ENCODE measurements around the gene CXCL3. TPM values are rescaled to one million over a fixed set of nuclear protein-coding genes. Genes with fewer than 3 reads are reported as not detected.
A peak's percentile ranks its signal among the peaks of the same experiment; 100 is the strongest.

CXCL3 gene
- total RNA-seq, 1 experiment from 2014 or later = 5.5 TPM

- DNase-seq (ENCODE audit: low read depth) = no peak
These were observed 17.0 kb upstream of the CXCL3 start for GRCh38 chr4:74055498-74055897.

GRCh38 chr4:74055096-74055495 lies 16.6 kb upstream of the CXCL3 start:
- no peak for DNase-seq (ENCODE audit: low read depth)

- DNase-seq (ENCODE audit: low read depth) = no peak
These were observed 16.1 kb upstream of the CXCL3 start for GRCh38 chr4:74054483-74055047.

- DNase-seq (ENCODE audit: low read depth) = no peak
These were observed 8.7 kb upstream of the CXCL3 start for GRCh38 chr4:74047152-74047551.

- DNase-seq (ENCODE audit: low read depth) = no peak
These were observed 7.3 kb upstream of the CXCL3 start for GRCh38 chr4:74045772-74046171.

- no peak for DNase-seq (ENCODE audit: low read depth)
These were observed 6.8 kb upstream of the CXCL3 start for GRCh38 chr4:74045247-74045646.

- DNase-seq (ENCODE audit: low read depth) = peak; percentile 54
These were observed 6.2 kb upstream of the CXCL3 start for GRCh38 chr4:74044677-74045076.

- DNase-seq (ENCODE audit: low read depth) = no peak
These were observed 4.2 kb upstream of the CXCL3 start for GRCh38 chr4:74042681-74043080.

GRCh38 chr4:74041418-74041817 lies 2.9 kb upstream of the CXCL3 start:
- no peak for DNase-seq (ENCODE audit: low read depth)

GRCh38 chr4:74039315-74039763 lies 850 bp upstream of the CXCL3 start:
- peak; percentile 18 for DNase-seq (ENCODE audit: low read depth)

GRCh38 chr4:74038086-74038424 lies 434 bp downstream of the CXCL3 start:
- no peak for DNase-seq (ENCODE audit: low read depth)

GRCh38 chr4:74037076-74037955 lies 1.2 kb downstream of the CXCL3 start:
- no peak for DNase-seq (ENCODE audit: low read depth)

GRCh38 chr4:74033739-74034138 lies 4.8 kb downstream of the CXCL3 start:
- DNase-seq (ENCODE audit: low read depth) = peak; percentile 68

- peak; percentile 73 for DNase-seq (ENCODE audit: low read depth)
These were observed 6.4 kb downstream of the CXCL3 start for GRCh38 chr4:74032064-74032463.

GRCh38 chr4:74031576-74031975 lies 6.9 kb downstream of the CXCL3 start:
- no peak for DNase-seq (ENCODE audit: low read depth)

- DNase-seq (ENCODE audit: low read depth) = no peak
These were observed 8.2 kb downstream of the CXCL3 start for GRCh38 chr4:74030285-74030684.

- DNase-seq (ENCODE audit: low read depth) = no peak
These were observed 10.0 kb downstream of the CXCL3 start for GRCh38 chr4:74028504-74028903.

- no peak for DNase-seq (ENCODE audit: low read depth)
These were observed 14.8 kb downstream of the CXCL3 start for GRCh38 chr4:74023709-74024108.

GRCh38 chr4:74021601-74022000 lies 16.9 kb downstream of the CXCL3 start:
- DNase-seq (ENCODE audit: low read depth) = no peak

- DNase-seq (ENCODE audit: low read depth) = peak; percentile 16
These were observed 19.7 kb downstream of the CXCL3 start for GRCh38 chr4:74018771-74019170.

GRCh38 chr4:74018116-74018515 lies 20.4 kb downstream of the CXCL3 start:
- no peak for DNase-seq (ENCODE audit: low read depth)

GRCh38 chr4:74016068-74016467 lies 22.4 kb downstream of the CXCL3 start:
- DNase-seq (ENCODE audit: low read depth) = peak; percentile 57

Data from HT1080 (cell line).